GM18511 (cell line): ENCODE measurements around the gene AMPD1.

Experiments used
- ATAC-seq: cut with Tn5 transposase; IDR thresholded peaks from one replicate; pipeline ENCODE4 v1.9.1; 2021; ENCODE audit warnings: mild to moderate bottlenecking, moderate library complexity; ENCODE audit not compliant: unreplicated experiment

Gene AMPD1

GRCh38 chr1:114700036-114700600 is 4.8 kb upstream of the AMPD1 start:
- ATAC-seq: no peak

GRCh38 chr1:114696810-114697209 is 1.5 kb upstream of the AMPD1 start:
- ATAC-seq: no peak

- ATAC-seq: no peak
These were observed 621 bp downstream of the AMPD1 start for GRCh38 chr1:114694540-114695310.

GRCh38 chr1:114692947-114693346 is 2.4 kb downstream of the AMPD1 start:
- no peak for ATAC-seq

- no peak for ATAC-seq
These were observed 4.3 kb downstream of the AMPD1 start for GRCh38 chr1:114691061-114691460.

GRCh38 chr1:114690148-114690547 is 5.2 kb downstream of the AMPD1 start:
- ATAC-seq: no peak

- no peak for ATAC-seq
These were observed 6.8 kb downstream of the AMPD1 start for GRCh38 chr1:114688526-114688925.

GRCh38 chr1:114685851-114686250 is 9.5 kb downstream of the AMPD1 start:
- ATAC-seq: no peak

GRCh38 chr1:114677691-114678090 is 17.7 kb downstream of the AMPD1 start:
- ATAC-seq: no peak

GRCh38 chr1:114676115-114676514 is 19.2 kb downstream of the AMPD1 start:
- no peak for ATAC-seq

GRCh38 chr1:114671939-114672275 is 23.4 kb downstream of the AMPD1 start:
- ATAC-seq: no peak

GRCh38 chr1:114671011-114671938 is 24.1 kb downstream of the AMPD1 start:
- no peak for ATAC-seq

- ATAC-seq: peak; percentile 98
These were observed 25.0 kb downstream of the AMPD1 start for GRCh38 chr1:114670083-114671010.

GRCh38 chr1:114669562-114670082 is 25.7 kb downstream of the AMPD1 start, which contains the start of gene DENND2C:
Gene DENND2C (minus strand): TSS chr1:114670049. CDS start chr1:114625984, 44,065 bp downstream.
- ATAC-seq: peak; percentile 75

- no peak for ATAC-seq
These were observed 26.4 kb downstream of the AMPD1 start for GRCh38 chr1:114668784-114669561.

- ATAC-seq: no peak
These were observed 27.0 kb downstream of the AMPD1 start for GRCh38 chr1:114668373-114668772.

- no peak for ATAC-seq
These were observed 28.4 kb downstream of the AMPD1 start for GRCh38 chr1:114666954-114667353.

GRCh38 chr1:114660238-114660637 is 35.1 kb downstream of the AMPD1 start:
- ATAC-seq: no peak

GRCh38 chr1:114651893-114652292 is 43.5 kb downstream of the AMPD1 start:
- no peak for ATAC-seq
